Testis (tissue), 2 donors: ENCODE measurements around the gene TNFRSF17.

Experiments
- CTCF ChIP-seq, 3 experiments: fragments of 450-650 bp in 2 of 3; fragments of 200-600 bp in 1 of 3; sonication (generic) in 1 of 3; IDR thresholded peaks; one replicate each; pipeline ENCODE4 v1.5.1; 2016 to 2019; ENCODE audit warnings: antibody characterized with exemption in 3 of 3, mild to moderate bottlenecking in 2 of 3, moderate library complexity in 1 of 3
- POLR2A ChIP-seq: fragments of 450-650 bp; IDR thresholded peaks from one replicate; pipeline ENCODE4 v1.6.1; 2017; ENCODE audit warnings: antibody characterized with exemption, mild to moderate bottlenecking, moderate library complexity

DNA sequence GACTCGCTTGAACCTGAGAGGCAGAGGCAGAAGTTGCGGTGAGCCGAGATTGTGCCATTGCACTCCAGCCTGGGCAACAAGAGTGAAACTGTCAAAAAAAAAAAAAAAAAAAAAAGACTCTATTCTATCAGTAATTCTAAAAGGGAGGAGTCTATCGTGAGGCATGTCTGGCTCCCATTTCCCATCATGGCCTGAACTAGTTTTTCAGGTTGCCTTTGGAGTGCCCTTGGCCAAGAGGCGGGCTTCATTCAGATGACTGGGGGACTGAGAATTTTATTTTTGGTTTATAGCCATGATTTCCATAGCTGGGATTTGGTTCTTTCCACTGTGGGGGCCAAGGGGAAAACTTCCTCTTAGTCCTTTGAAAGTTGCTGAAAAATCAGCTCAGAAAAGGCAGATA, 8.1 kb downstream of the TNFRSF17 start:
- TF ChIP-seq POLR2A = no peak
- no peak for TF ChIP-seq CTCF (IDR thresholded peaks at IDR 0.05)
